IPS-NIHi7 (cell line): ENCODE data around the gene MTRF1.
"Not testable (repeated sequence)": the region's sequence is repeated elsewhere in the genome, so short reads cannot be mapped to it uniquely, and the experiment has no call there.

Experiments
- DNase-seq: peaks from one replicate; pipeline ENCODE4 v3.0.0; 2012; ENCODE audit warnings: mixed read lengths; ENCODE audit errors: extremely low spot score

MTRF1 gene

DNA sequence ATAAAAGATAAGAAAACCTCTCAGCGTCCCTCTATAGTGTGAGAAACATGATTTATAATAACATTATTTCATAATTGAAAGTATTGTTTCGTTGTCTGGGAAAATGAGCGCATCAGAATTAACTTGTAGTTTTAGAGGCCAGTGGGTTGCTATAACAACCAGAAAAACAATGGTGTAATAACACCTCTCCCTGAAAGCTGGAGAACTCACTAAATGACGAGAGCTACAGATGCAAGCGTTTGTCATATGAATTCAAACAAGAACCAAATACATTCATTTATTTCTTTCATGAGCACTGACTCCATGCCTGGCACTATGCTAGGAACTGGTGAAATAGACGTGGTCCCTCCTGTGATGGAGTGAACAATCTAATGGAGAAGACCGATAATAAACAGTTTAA, 85.3 kb downstream of the MTRF1 start:
- DNase-seq, result no peak

GRCh38 chr13:41177616-41178015, 85.8 kb downstream of the MTRF1 start:
- DNase-seq, result no peak

GRCh38 chr13:41175576-41175975, 87.8 kb downstream of the MTRF1 start:
- DNase-seq, result not testable (repeated sequence)
